ENCODE results near the gene MICU2. TPM values are rescaled to one million over a fixed set of nuclear protein-coding genes. Genes with fewer than 3 reads are reported as not detected.

Gene MICU2
- total RNA-seq, 4 donors from 2014 or later: 83.3 to 130 (median 97.0) TPM

DNA sequence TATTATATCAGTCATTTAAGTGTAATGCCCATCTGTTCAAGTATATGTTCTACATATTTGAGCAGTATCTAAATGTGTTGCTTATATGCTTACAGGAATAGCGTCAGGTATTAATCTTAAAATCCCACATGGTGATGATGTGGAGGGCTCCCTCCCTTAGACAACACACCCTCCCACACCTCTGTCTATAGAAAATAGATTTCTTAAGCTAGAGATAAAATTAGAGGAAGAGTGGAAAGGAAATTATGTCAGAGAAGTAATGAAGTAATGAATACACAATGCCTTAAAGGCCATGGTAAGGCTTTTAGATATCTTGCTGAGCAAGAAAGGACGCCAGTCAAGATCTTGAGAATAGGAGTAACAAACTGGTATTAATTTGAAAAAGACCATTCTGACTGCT is 157.3 kb downstream of the MICU2 start:
- Histone ChIP-seq H3K36me3 (no peaks in the 10 kb centered on the region), H3K9me3 (no peaks in the 10 kb centered on the region), H3K4me3 (no peak overlapping the region), H3K4me1 (peaks cover 4% of the 10 kb centered on the region), H3K27me3 (no peaks in the 10 kb centered on the region), H3K27ac (no peak overlapping the region)
- no peak for DNase-seq (ENCODE audit: low spot score in 2 of 2)
- WGBS: 91% methylated on average over 2 of the region's 2 CpGs
- TF ChIP-seq EP300 (IDR thresholded peaks at IDR 0.05) (no peak), POLR2A (IDR thresholded peaks at IDR 0.05) (no peak)
- TF ChIP-seq, protein P1, sequence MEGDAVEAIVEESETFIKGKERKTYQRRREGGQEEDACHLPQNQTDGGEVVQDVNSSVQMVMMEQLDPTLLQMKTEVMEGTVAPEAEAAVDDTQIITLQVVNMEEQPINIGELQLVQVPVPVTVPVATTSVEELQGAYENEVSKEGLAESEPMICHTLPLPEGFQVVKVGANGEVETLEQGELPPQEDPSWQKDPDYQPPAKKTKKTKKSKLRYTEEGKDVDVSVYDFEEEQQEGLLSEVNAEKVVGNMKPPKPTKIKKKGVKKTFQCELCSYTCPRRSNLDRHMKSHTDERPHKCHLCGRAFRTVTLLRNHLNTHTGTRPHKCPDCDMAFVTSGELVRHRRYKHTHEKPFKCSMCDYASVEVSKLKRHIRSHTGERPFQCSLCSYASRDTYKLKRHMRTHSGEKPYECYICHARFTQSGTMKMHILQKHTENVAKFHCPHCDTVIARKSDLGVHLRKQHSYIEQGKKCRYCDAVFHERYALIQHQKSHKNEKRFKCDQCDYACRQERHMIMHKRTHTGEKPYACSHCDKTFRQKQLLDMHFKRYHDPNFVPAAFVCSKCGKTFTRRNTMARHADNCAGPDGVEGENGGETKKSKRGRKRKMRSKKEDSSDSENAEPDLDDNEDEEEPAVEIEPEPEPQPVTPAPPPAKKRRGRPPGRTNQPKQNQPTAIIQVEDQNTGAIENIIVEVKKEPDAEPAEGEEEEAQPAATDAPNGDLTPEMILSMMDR (IDR thresholded peaks at IDR 0.05): no peak

GRCh38 chr13:21445759-21446158 is 158.2 kb downstream of the MICU2 start:
- no peaks in the 10 kb centered on the region for H3K36me3 ChIP-seq
- no peaks in the 10 kb centered on the region for H3K27me3 ChIP-seq
- TF ChIP-seq POLR2A (IDR thresholded peaks at IDR 0.05): no peak
- H3K27ac ChIP-seq: no peak overlapping the region
- H3K9me3 ChIP-seq: no peaks in the 10 kb centered on the region
- H3K4me3 ChIP-seq: no peak overlapping the region
- no peak for DNase-seq (ENCODE audit: low spot score in 2 of 2)
- WGBS: 85% methylated on average over 6 of the region's 6 CpGs
- H3K4me1 ChIP-seq: peaks cover 4% of the 10 kb centered on the region

GRCh38 chr13:21443171-21443570 is 160.8 kb downstream of the MICU2 start:
- no peak overlapping the region for H3K4me3 ChIP-seq
- no peak for TF ChIP-seq POLR2AphosphoS5 (IDR thresholded peaks at IDR 0.05)
- TF ChIP-seq, protein P1 (IDR thresholded peaks at IDR 0.05): no peak
- TF ChIP-seq EP300 (IDR thresholded peaks at IDR 0.05): no peak
- no peak for TF ChIP-seq POLR2A (IDR thresholded peaks at IDR 0.05)
- H3K27ac ChIP-seq: no peak overlapping the region
- DNase-seq (ENCODE audit: low spot score in 2 of 2): no peak
- H3K36me3 ChIP-seq: no peaks in the 10 kb centered on the region
- WGBS: 76% methylated on average over 1 of the region's 1 CpG
- H3K9me3 ChIP-seq: no peaks in the 10 kb centered on the region
- H3K27me3 ChIP-seq: no peaks in the 10 kb centered on the region
- no peaks in the 10 kb centered on the region for H3K4me1 ChIP-seq

Other genes with a start within 250 kb of the MICU2 start
- gene ZDHHC20, start 144.9 kb downstream of the MICU2 start, total RNA-seq: 10 to 100 TPM; 48.2 to 92.9 (median 69.5) TPM
- not detected for gene FGF9, start 66.9 kb upstream of the MICU2 start, total RNA-seq

Data from suprapubic skin (tissue), 4 donors.